ENCODE results near the gene ABCA7.

- TF ChIP-seq CTCF (IDR thresholded peaks at IDR 0.05; ENCODE audit: low read depth, low read length, poor library complexity, severe bottlenecking), result no peak
- TF ChIP-seq EZH2phosphoT487 (IDR thresholded peaks at IDR 0.05; ENCODE audit: borderline replicate concordance, low read length), result no peak
Measured at GRCh38 chr19:1052349-1052975, 12.6 kb downstream of the ABCA7 start.

Data from DOHH2 (cell line).